Activated naive CD4-positive, alpha-beta T cell treated with anti-CD3 and anti-CD28 coated beads, Interleukin-2, amount 50 U/mL, for 24 hours (primary cell): ENCODE data around the gene ZNF625.
"Not testable (repeated sequence)": the region's sequence is repeated elsewhere in the genome, so short reads cannot be mapped to it uniquely, and the experiment has no call there.

ENCODE experiments used
- H3K27ac Mint-ChIP-seq: one replicate; pipeline ENCODE4 v1.8.0; 2021; ENCODE audit warnings: mild to moderate bottlenecking, mixed read lengths
- H3K27me3 Mint-ChIP-seq: one replicate; pipeline ENCODE4 v1.8.0; 2021; ENCODE audit warnings: mixed read lengths
- H3K36me3 Mint-ChIP-seq: one replicate; pipeline ENCODE4 v1.8.0; 2021; ENCODE audit warnings: mixed read lengths
- H3K4me1 Mint-ChIP-seq: one replicate; pipeline ENCODE4 v1.8.0; 2021; ENCODE audit warnings: mixed read lengths
- H3K4me3 Mint-ChIP-seq: one replicate; pipeline ENCODE4 v1.8.0; 2021; ENCODE audit warnings: mild to moderate bottlenecking, mixed read lengths
- H3K9me3 Mint-ChIP-seq: one replicate; pipeline ENCODE4 v1.8.0; 2021; ENCODE audit warnings: mixed read lengths

Gene ZNF625

DNA sequence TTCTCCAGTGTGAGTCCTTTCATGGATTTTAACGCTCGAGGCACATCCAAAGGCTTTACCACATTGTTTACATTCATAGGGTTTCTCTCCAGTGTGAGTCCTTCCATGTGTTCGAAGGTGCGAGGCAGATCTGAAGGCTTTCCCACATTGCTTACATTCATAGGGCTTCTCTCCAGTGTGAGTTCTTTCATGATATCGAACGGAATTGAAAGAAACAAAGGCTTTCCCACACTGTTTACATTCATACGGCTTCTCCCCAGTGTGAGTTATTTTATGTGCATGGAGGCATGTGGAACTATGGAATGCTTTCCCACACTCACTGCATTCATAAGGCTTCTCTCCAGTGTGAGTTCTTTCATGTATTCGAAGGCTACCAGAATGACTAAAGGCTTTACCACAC is 11.2 kb downstream of the ZNF625 start:
- Mint-ChIP-seq H3K27me3 (no peaks in the 10 kb centered on the region), H3K36me3 (peaks cover 23% of the 10 kb centered on the region), H3K4me1 (peaks cover 11% of the 10 kb centered on the region), H3K27ac (no peak overlapping the region), H3K4me3 (no peak overlapping the region), H3K9me3 (no peaks in the 10 kb centered on the region)

DNA sequence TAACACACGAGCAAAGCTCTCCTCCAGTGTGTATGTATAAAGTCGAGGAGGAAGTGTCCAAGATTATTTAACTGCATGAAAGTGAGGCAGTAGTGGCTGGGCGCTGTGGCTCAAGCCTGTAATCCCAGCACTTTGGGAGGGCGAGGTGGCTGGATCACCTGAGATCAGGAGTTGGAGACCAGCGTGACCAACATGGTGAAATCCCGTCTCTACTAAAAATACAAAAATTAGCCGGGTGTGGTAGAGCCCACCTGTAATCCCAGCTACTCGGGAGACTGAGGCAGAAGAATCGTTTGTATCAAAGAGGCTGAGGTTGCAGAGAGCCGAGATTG is 15.2 kb downstream of the ZNF625 start:
- Mint-ChIP-seq H3K4me3 (peak overlapping the region; percentile 94), H3K27ac (peak overlapping the region; percentile 35), H3K4me1 (peaks cover 35% of the 10 kb centered on the region), H3K9me3 (no peaks in the 10 kb centered on the region), H3K36me3 (peaks cover 17% of the 10 kb centered on the region), H3K27me3 (no peaks in the 10 kb centered on the region)

DNA sequence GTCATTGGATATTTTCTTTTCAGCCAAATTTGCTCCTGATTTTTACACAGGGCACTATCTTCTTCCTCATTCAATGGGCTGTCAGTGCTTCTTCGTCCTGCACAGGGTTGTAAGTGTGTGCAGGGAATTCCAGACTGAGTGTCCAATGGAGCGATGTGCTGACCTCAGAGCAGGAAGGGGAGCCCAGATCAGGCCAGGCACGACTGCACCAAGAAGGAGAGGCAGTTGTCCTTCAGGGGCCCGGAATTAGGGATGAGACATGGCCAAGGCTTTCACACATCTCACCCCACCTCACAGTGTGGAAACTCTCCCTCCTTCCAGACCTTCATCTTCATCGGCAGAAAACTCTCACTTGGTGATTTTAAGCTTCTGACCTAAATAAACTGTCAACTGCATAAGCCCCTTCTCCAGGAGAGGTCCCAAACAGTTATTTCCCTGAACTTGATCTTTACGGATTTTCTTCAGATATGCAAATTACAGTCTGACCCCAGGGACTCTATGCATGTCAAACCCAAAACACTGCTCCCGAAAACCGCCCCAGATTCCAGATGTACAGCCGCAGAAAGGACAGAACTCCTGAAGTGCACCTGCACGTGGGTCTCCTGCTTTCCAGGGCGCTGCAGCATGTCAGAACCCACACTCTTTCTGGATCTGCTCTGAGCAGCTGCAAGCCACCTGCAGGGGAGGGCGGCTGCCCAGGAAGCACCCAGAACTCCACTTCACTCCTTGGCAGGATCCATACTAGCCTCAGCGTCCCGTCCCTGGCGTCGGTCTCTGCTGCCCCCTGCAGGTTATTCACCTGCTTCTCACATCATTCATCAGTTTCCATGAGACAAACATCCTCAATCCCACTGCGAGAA is 15.8 kb downstream of the ZNF625 start:
- Mint-ChIP-seq H3K9me3 (no peaks in the 10 kb centered on the region), H3K27me3 (no peaks in the 10 kb centered on the region), H3K4me1 (peaks cover 35% of the 10 kb centered on the region), H3K4me3 (peak overlapping the region; percentile 94), H3K27ac (peak overlapping the region; percentile 37), H3K36me3 (peaks cover 12% of the 10 kb centered on the region)

DNA sequence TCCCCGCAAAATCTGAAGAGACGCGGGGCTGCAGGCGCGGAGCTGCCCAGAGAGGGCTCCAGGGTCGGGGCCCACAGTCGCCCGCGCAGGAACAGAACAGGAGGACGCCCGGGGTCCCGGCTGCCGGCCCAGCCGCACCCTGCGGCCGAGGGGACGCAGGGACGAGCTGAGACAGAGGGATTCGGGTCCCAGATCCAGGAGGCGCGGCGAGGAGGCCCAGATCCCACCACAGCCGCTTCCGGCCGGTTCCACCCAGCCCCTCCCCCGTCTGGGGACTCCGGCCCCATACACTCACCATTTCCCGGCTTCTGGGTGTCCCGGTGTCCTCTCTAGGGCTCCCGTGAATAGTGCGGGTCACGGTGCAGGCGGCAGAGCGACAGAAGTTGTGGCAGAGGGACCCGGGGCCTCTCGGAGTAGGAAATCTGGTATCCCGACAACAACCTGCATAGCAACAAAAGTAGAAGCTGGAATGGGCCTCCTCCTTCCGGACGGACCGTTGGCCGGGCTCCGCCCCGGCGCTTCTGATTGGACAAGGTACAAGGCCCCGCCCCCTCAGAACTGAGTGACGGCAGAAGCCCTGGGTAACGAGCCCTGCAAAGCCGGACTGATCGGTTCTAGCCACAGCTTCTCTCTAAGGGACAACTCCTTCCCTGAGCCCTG is 16.5 kb downstream of the ZNF625 start, which contains the start of gene ZNF20:
Gene ZNF20 (minus strand): TSS at position 466 of the 660 bp plus-strand sequence. CDS start 168 bp downstream, at position 298.
- H3K27ac Mint-ChIP-seq, result peak within 1 kb of the TSS; percentile 37
- H3K9me3 Mint-ChIP-seq, result no peaks in the 10 kb centered on the region
- no peaks in the 10 kb centered on the region for H3K27me3 Mint-ChIP-seq
- H3K4me1 Mint-ChIP-seq, result peaks cover 35% of the 10 kb centered on the region
- H3K4me3 Mint-ChIP-seq, result peak within 1 kb of the TSS; percentile 94
- peaks cover 10% of the 10 kb centered on the region for H3K36me3 Mint-ChIP-seq

DNA sequence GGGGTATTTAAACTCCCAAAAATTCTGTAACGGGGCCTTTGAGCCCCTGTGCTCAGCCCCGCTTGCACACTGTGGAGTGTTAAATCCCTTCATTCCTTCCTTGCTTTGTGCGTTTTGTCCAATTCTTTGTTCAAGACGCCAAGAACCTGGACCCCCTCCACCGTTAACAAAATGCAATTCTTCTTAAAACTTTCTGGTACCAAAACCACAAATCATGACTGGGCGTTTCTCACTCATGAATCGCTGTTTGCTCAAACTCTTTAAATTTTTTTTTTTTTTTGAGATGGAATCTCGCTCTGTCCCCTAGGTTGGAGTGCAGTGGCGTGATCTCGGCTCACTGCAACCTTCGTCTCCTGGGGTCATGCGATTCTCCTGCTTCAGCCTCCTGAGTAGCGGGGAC is 17.3 kb downstream of the ZNF625 start:
- Mint-ChIP-seq H3K36me3 (peaks cover 17% of the 10 kb centered on the region), H3K9me3 (no peaks in the 10 kb centered on the region), H3K27me3 (no peaks in the 10 kb centered on the region), H3K4me3 (peak overlapping the region; percentile 94), H3K4me1 (peaks cover 35% of the 10 kb centered on the region), H3K27ac (no peak overlapping the region)

DNA sequence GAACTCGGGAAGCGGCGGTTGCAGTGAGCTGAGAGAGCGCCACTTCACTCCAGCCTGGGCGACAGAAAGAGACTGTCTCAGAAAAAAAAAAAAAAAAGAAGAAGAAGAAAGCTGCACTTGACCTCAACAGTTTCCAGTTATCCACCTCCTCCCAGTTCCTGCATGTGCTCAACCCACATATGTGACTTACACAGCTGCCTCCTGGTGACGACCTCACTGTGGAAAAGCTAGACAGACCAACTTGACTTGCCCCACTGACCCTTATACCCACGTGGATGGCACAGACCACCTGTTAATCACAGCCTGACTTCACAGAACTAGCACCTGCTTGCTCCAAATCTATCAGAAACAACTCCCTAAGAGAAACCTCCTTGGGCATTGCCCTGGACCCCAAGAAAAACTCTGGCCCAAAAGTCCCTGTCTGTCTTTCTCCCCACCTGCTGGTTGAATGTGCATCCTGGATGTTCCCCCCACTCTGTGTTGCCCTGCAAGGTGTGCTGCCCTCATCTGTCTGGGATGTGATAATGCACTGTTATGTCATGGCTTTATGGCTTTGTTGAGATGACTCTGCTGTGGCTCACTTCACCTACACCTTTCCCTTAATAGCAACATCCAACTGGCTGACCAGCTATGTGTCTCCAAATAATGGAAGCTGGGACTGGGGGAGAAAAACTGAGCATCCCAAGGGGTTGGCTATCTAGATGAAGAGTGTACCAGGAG is 19.2 kb downstream of the ZNF625 start:
- H3K4me3 Mint-ChIP-seq, result peak overlapping the region; percentile 37
- peaks cover 34% of the 10 kb centered on the region for H3K36me3 Mint-ChIP-seq
- H3K4me1 Mint-ChIP-seq, result peaks cover 35% of the 10 kb centered on the region
- H3K9me3 Mint-ChIP-seq, result no peaks in the 10 kb centered on the region
- peak overlapping the region; percentile 43 for H3K27ac Mint-ChIP-seq
- H3K27me3 Mint-ChIP-seq, result no peaks in the 10 kb centered on the region

DNA sequence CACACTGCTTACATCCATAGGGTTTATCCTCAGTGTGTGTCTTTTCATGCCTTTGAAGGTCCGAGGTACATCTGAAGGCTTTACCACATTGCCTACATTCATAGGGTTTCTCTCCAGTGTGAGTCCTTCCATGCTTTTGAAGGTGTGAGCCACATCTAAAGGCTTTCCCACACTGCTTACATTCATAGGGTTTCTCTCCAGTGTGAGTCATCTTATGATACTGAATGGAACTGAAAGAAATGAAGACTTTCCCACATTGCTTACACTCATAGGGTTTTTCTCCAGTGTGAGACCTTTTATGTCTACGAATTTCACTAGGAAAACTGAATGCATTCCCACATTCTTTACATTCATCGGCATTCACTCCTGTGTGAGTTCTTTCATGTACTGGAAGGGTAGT is 23.5 kb downstream of the ZNF625 start:
- Mint-ChIP-seq H3K27ac (no peak overlapping the region), H3K4me3 (no peak overlapping the region), H3K4me1 (peaks cover 8% of the 10 kb centered on the region), H3K36me3 (peaks cover 48% of the 10 kb centered on the region), H3K27me3 (no peaks in the 10 kb centered on the region), H3K9me3 (peaks cover 5% of the 10 kb centered on the region)

DNA sequence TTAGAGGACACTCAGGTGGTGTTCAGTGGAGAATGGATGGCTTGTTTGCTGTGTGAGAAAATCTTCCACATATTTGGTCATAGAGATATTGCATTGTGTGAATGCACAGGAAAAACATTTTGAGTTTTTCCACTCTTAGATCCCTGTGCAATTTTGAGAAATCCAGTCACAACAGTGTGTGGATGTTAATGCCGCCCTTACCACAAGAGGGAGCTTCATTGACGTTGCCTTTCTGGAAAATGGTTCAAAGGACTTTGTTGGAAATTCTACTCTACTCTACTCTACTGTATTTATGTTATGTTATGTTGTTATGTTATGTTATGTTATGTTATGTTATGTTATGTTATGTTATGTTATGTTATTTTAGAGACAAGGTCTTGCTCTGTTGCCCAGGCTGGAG is 29.8 kb downstream of the ZNF625 start:
- H3K9me3 Mint-ChIP-seq, result peaks cover 5% of the 10 kb centered on the region
- no peaks in the 10 kb centered on the region for H3K27me3 Mint-ChIP-seq
- no peak overlapping the region for H3K4me3 Mint-ChIP-seq
- no peaks in the 10 kb centered on the region for H3K4me1 Mint-ChIP-seq
- peaks cover 10% of the 10 kb centered on the region for H3K36me3 Mint-ChIP-seq
- H3K27ac Mint-ChIP-seq, result no peak overlapping the region

DNA sequence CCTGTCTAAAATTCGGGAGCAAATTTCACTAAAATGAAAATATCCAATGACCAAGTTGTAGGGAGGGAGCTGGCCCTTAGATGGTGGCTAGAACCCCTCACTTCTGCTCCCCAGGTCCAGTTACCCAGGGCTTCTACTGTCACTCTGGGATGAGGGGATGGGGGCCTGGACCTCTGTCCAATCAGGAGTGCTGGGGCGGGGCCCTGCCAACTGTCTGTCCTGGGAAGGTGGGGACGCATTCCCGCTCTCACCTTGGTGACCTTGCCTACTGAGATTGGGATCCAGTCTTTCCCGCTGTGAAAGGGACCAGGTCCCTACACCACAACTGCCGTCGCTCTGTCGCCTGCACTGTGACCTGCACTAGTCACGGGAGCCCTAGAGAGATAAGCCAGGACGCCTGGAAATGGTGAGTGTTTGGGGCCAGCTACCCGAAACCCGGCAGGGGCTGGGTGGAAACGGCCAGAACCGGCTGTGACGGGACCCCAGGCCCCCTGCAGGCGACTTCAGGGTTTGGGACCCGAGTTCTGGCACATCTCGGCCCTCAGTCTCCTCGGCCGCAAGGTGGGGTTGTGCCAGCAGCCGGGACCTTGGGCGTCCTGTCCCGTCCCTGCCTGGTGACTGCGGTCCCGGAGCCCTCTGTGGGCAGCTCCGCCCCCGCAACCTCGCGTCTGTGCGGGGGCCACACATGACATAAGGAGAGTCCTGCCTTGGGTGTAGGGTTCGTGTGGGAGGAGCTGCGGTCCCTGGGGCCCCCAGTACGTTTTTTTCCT is 39.1 kb downstream of the ZNF625 start:
- Mint-ChIP-seq H3K4me1 (peaks cover 5% of the 10 kb centered on the region), H3K4me3 (no peak overlapping the region), H3K27me3 (no peaks in the 10 kb centered on the region), H3K9me3 (peaks cover 4% of the 10 kb centered on the region), H3K36me3 (no peaks in the 10 kb centered on the region), H3K27ac (no peak overlapping the region)

DNA sequence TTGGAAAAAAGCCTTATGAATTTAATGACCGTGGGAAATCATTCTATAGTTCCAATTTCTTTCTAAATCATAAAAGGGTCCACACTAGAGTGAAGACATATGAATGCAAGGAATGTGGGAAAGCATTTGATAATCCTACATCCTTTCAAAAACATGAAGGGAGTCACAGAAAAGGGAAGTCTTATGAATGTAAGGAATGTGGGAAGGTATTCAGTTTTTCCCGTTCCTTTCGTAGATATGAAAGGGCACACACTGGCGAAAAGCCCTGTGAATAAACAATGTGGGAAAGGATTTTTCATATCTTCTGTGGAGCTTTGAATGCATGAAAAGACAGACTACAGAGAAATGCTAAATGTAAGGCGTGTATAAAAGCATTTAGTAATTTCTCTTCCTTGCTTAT is 43.4 kb downstream of the ZNF625 start:
- H3K4me3 Mint-ChIP-seq, result no peak overlapping the region
- H3K27ac Mint-ChIP-seq, result no peak overlapping the region
- peaks cover 8% of the 10 kb centered on the region for H3K4me1 Mint-ChIP-seq
- H3K36me3 Mint-ChIP-seq, result peaks cover 4% of the 10 kb centered on the region
- H3K9me3 Mint-ChIP-seq, result peaks cover 9% of the 10 kb centered on the region
- H3K27me3 Mint-ChIP-seq, result no peaks in the 10 kb centered on the region

DNA sequence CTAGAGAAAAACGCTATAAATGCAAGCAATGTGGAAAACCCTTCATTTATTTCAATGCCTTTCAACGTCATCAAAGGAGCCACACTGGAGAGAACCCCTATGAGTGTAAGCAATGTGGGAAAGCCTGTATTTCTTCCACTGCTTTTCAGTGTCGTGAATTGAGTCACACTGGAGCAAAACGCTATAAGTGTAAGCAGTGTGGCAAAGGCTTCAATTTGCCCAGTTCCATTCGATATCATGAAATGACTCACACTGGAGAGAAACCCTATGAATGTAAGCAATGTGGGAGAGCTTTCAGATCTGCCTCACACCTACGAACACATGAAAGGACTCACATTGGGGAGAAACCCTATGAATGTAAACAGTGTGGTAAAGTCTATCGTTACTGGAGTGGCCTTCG is 43.8 kb downstream of the ZNF625 start:
- Mint-ChIP-seq H3K36me3 (peaks cover 4% of the 10 kb centered on the region), H3K27me3 (no peaks in the 10 kb centered on the region), H3K27ac (no peak overlapping the region), H3K9me3 (peaks cover 9% of the 10 kb centered on the region), H3K4me1 (peaks cover 8% of the 10 kb centered on the region), H3K4me3 (no peak overlapping the region)

DNA sequence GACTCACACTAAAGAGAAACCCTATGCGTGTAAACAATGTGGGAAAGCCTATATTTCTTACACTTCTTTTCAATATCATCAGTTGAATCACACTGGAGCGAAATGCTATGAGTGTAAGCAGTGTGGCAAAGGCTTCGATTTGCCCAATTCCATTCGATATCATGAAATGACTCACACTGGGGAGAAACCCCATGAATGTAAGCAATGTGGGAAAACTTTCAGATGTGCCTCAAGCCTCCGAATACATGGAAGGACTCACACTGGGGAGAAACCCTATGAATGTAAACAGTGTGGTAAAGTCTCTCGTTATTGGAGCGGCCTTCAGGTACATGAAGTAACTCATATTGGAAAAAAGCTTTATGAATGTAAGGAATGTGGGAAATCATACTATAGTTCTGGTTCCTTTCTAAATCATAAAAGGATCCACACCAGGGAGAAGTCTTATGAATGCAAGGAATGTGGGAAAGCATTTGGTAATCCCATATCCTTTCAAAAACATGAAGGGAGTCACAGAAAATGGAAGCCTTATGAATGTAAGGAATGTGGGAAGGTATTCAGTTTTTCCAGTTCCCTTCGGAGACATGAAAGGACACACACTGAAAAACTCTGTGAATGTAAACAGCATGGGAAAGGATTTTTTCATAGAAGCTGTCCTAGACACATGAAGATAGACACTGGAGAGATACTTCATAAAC is 44.4 kb downstream of the ZNF625 start:
- peaks cover 4% of the 10 kb centered on the region for H3K36me3 Mint-ChIP-seq
- H3K4me1 Mint-ChIP-seq, result peaks cover 8% of the 10 kb centered on the region
- H3K9me3 Mint-ChIP-seq, result peaks cover 9% of the 10 kb centered on the region
- H3K4me3 Mint-ChIP-seq, result no peak overlapping the region
- no peak overlapping the region for H3K27ac Mint-ChIP-seq
- no peaks in the 10 kb centered on the region for H3K27me3 Mint-ChIP-seq

DNA sequence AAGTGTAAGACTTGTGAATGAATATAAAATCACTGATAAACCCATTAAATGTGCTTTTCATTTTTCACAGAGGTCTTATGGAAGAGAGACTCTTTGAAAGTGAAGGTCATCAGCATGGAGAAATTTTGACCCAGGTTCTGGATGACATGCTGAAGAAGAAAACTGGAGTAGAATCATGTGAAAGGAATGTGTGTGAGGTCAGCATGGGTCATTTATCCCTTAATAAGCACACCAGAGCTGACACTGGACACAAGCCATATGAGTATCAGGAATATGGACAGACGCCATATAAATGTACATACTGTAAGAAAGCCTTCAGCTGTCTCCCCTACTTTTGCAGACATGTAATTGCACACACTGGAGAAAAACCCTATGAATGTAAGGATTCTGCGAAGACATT is 45.4 kb downstream of the ZNF625 start:
- peaks cover 4% of the 10 kb centered on the region for H3K36me3 Mint-ChIP-seq
- no peaks in the 10 kb centered on the region for H3K27me3 Mint-ChIP-seq
- no peak overlapping the region for H3K27ac Mint-ChIP-seq
- H3K4me3 Mint-ChIP-seq, result no peak overlapping the region
- peaks cover 9% of the 10 kb centered on the region for H3K9me3 Mint-ChIP-seq
- H3K4me1 Mint-ChIP-seq, result peaks cover 8% of the 10 kb centered on the region

DNA sequence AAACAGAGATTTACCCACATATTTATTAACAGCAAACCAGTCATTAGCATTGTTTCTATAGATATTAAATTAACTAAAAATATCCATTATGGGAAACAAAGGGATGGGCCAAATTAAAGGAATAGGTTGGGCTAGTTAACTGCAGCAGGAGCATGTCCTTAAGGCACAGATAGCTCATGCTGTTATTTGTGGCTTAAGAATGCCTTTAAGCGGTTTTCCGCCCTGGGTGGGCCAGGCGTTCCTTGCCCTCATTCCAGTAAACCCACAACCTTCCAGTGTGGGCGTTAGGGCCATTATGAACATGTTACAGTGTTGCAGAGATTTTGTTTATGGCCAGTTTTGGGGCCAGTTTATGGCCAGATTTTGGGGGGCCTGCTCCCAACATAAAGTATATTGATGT is 52.6 kb downstream of the ZNF625 start:
- not testable (repeated sequence) for H3K36me3 Mint-ChIP-seq, H3K4me1 Mint-ChIP-seq, H3K27me3 Mint-ChIP-seq, H3K4me3 Mint-ChIP-seq, H3K9me3 Mint-ChIP-seq, H3K27ac Mint-ChIP-seq

DNA sequence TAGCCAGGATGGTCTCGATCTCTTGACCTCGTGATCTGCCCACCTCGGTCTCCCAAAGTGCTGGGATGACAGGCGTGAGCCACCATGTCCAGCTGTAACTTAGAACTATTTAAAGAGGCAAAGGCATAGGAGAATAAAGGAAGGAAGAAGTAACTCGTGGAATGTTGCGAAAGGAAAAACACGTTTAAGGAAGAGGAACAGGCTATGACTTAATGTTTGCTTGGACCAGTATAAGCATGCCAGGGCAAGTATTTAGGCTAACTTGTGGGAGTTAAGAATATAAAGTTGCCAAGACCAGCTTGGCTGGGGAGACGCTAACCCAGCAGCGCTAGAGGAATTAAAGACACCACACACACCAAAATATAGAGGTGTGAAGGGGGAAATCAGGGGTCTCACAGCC is 58.5 kb downstream of the ZNF625 start:
- no peak overlapping the region for H3K27ac Mint-ChIP-seq
- H3K4me3 Mint-ChIP-seq, result no peak overlapping the region
- no peaks in the 10 kb centered on the region for H3K9me3 Mint-ChIP-seq
- peaks cover 5% of the 10 kb centered on the region for H3K36me3 Mint-ChIP-seq
- peaks cover 2% of the 10 kb centered on the region for H3K27me3 Mint-ChIP-seq
- H3K4me1 Mint-ChIP-seq, result peaks cover 3% of the 10 kb centered on the region
